Femur (tissue), 1 donor: ENCODE measurements around the gene SLC25A38.
"Not testable (repeated sequence)": the region's sequence is repeated elsewhere in the genome, so short reads cannot be mapped to it uniquely, and the experiment has no call there.

ENCODE experiments used
- DNase-seq: peaks from one replicate; pipeline ENCODE4 v3.0.0-alpha.2; 2017

The SLC25A38 gene

GRCh38 chr3:39408493-39409372 is 25.6 kb downstream of the SLC25A38 start:
- DNase-seq = no peak

GRCh38 chr3:39409514-39410136 is 26.5 kb downstream of the SLC25A38 start:
- DNase-seq = no peak

GRCh38 chr3:39410893-39411292 is 27.7 kb downstream of the SLC25A38 start:
- no peak for DNase-seq

GRCh38 chr3:39412668-39413260 is 29.6 kb downstream of the SLC25A38 start:
- no peak for DNase-seq

- no peak for DNase-seq
Observed at GRCh38 chr3:39413691-39414420, 30.7 kb downstream of the SLC25A38 start.

- no peak for DNase-seq
Observed at GRCh38 chr3:39414421-39414907, 31.3 kb downstream of the SLC25A38 start.

- not testable (repeated sequence) for DNase-seq
Observed at GRCh38 chr3:39415302-39415701, 32.1 kb downstream of the SLC25A38 start.

- peak; percentile 32 for DNase-seq
Observed at GRCh38 chr3:39415983-39416382, 32.8 kb downstream of the SLC25A38 start.

GRCh38 chr3:39416998-39417397 is 33.8 kb downstream of the SLC25A38 start:
- DNase-seq = not testable (repeated sequence)

GRCh38 chr3:39418556-39419225 is 35.5 kb downstream of the SLC25A38 start:
- DNase-seq = not testable (repeated sequence)

GRCh38 chr3:39419742-39420315 is 36.7 kb downstream of the SLC25A38 start:
- DNase-seq = no peak

GRCh38 chr3:39420543-39420942 is 37.4 kb downstream of the SLC25A38 start:
- no peak for DNase-seq

- no peak for DNase-seq
Observed at GRCh38 chr3:39423436-39423970, 40.3 kb downstream of the SLC25A38 start.

GRCh38 chr3:39426312-39426711 is 43.1 kb downstream of the SLC25A38 start:
- DNase-seq = no peak

- no peak for DNase-seq
Observed at GRCh38 chr3:39427506-39427905, 44.3 kb downstream of the SLC25A38 start.

GRCh38 chr3:39428745-39429201 is 45.6 kb downstream of the SLC25A38 start:
- DNase-seq = no peak

- no peak for DNase-seq
Observed at GRCh38 chr3:39429466-39429865, 46.3 kb downstream of the SLC25A38 start.

- no peak for DNase-seq
Observed at GRCh38 chr3:39432342-39432741, 49.2 kb downstream of the SLC25A38 start.

GRCh38 chr3:39433642-39434041 is 50.5 kb downstream of the SLC25A38 start:
- DNase-seq = no peak

GRCh38 chr3:39434574-39434973 is 51.4 kb downstream of the SLC25A38 start:
- DNase-seq = no peak

GRCh38 chr3:39435006-39435748 is 52.0 kb downstream of the SLC25A38 start:
- no peak for DNase-seq
